HG03280 (cell line): ENCODE measurements around the gene LRRC25.

ENCODE experiments used
- ATAC-seq: cut with Tn5 transposase; IDR thresholded peaks from one replicate; pipeline ENCODE4 v1.9.1; 2021; ENCODE audit warnings: mild to moderate bottlenecking, moderate library complexity; ENCODE audit not compliant: unreplicated experiment

LRRC25 gene

GRCh38 chr19:18397242-18398202 lies at the start of gene LRRC25:
LRRC25 (minus strand) TSS chr19:18397622; CDS start chr19:18396963, 659 bp downstream.
- ATAC-seq = no peak

- no peak for ATAC-seq
These were observed 49.5 kb upstream of the LRRC25 start for GRCh38 chr19:18446811-18447359.

GRCh38 chr19:18446145-18446810 lies 48.9 kb upstream of the LRRC25 start:
- no peak for ATAC-seq

- no peak for ATAC-seq
These were observed 48.0 kb upstream of the LRRC25 start for GRCh38 chr19:18445262-18445948.

GRCh38 chr19:18444513-18444912 lies 47.1 kb upstream of the LRRC25 start:
- no peak for ATAC-seq

- ATAC-seq = no peak
These were observed 46.4 kb upstream of the LRRC25 start for GRCh38 chr19:18443831-18444230.

- ATAC-seq = no peak
These were observed 46.0 kb upstream of the LRRC25 start for GRCh38 chr19:18443406-18443805.

- no peak for ATAC-seq
These were observed 45.5 kb upstream of the LRRC25 start for GRCh38 chr19:18442941-18443340.

GRCh38 chr19:18441804-18442788 lies 44.7 kb upstream of the LRRC25 start:
- ATAC-seq = no peak

GRCh38 chr19:18440936-18441803 lies 43.7 kb upstream of the LRRC25 start:
- ATAC-seq = no peak

- ATAC-seq = no peak
These were observed 43.0 kb upstream of the LRRC25 start for GRCh38 chr19:18440415-18440877.

GRCh38 chr19:18439910-18440237 lies 42.5 kb upstream of the LRRC25 start:
- ATAC-seq = no peak

GRCh38 chr19:18439025-18439909 lies 41.8 kb upstream of the LRRC25 start:
- no peak for ATAC-seq

GRCh38 chr19:18438331-18439024 lies 41.1 kb upstream of the LRRC25 start:
- ATAC-seq = no peak

GRCh38 chr19:18437491-18438330 lies 40.3 kb upstream of the LRRC25 start, which contains the start of gene ISYNA1:
ISYNA1 (minus strand) TSS chr19:18438133; CDS start chr19:18437979, 154 bp downstream.
- no peak for ATAC-seq
